Cerebellar nuclear complex (tissue), 1 donor: ENCODE results near the gene DUSP16.
"Not testable (repeated sequence)": the region's sequence is repeated elsewhere in the genome, so short reads cannot be mapped to it uniquely, and the experiment has no call there.

ENCODE experiments used
- DNase-seq, 2 experiments: peaks; one replicate each; lab custom pipeline; 2025; lab: John Stamatoyannopoulos, UW

DUSP16 gene

GRCh38 chr12:12498210-12498609, 64.5 kb downstream of the DUSP16 start:
- no peak for DNase-seq

GRCh38 chr12:12495536-12495935, 67.1 kb downstream of the DUSP16 start:
- no peak for DNase-seq

- no peak for DNase-seq
These were observed 70.1 kb downstream of the DUSP16 start for GRCh38 chr12:12492547-12492946.

- DNase-seq: no peak
These were observed 71.1 kb downstream of the DUSP16 start for GRCh38 chr12:12491606-12492005.

- no peak for DNase-seq
These were observed 73.7 kb downstream of the DUSP16 start for GRCh38 chr12:12488823-12489550.

- no peak for DNase-seq
These were observed 74.4 kb downstream of the DUSP16 start for GRCh38 chr12:12488296-12488695.

- DNase-seq: no peak
These were observed 75.2 kb downstream of the DUSP16 start for GRCh38 chr12:12487490-12487889.

- DNase-seq: no peak
These were observed 75.9 kb downstream of the DUSP16 start for GRCh38 chr12:12486661-12487240.

GRCh38 chr12:12483438-12483837, 79.2 kb downstream of the DUSP16 start:
- DNase-seq: no peak

- no peak for DNase-seq
These were observed 79.7 kb downstream of the DUSP16 start for GRCh38 chr12:12482959-12483358.

- no peak for DNase-seq
These were observed 80.4 kb downstream of the DUSP16 start for GRCh38 chr12:12482150-12482761.

- no peak for DNase-seq
These were observed 81.0 kb downstream of the DUSP16 start for GRCh38 chr12:12481631-12482030.

GRCh38 chr12:12480074-12480473, 82.6 kb downstream of the DUSP16 start:
- no peak for DNase-seq

GRCh38 chr12:12477532-12477890, 85.2 kb downstream of the DUSP16 start:
- no peak for DNase-seq

GRCh38 chr12:12476857-12477531, 85.7 kb downstream of the DUSP16 start:
- no peak for DNase-seq

- no peak for DNase-seq
These were observed 87.5 kb downstream of the DUSP16 start for GRCh38 chr12:12474931-12475795.

- DNase-seq: no peak
These were observed 88.2 kb downstream of the DUSP16 start for GRCh38 chr12:12474471-12474928.

- no peak for DNase-seq
These were observed 89.4 kb downstream of the DUSP16 start for GRCh38 chr12:12473223-12473622.

GRCh38 chr12:12471982-12472961, 90.4 kb downstream of the DUSP16 start:
- DNase-seq: not testable (repeated sequence)

GRCh38 chr12:12470751-12471306, 91.8 kb downstream of the DUSP16 start:
- DNase-seq: no peak
